ES-I3 (cell line): ENCODE results near the gene CLMN.

Source experiments
- H3K36me3 ChIP-seq: 2 replicates; pipeline ENCODE4 v1.6.1; 2013; ENCODE audit warnings: mild to moderate bottlenecking, low read length, control low read depth, moderate library complexity; ENCODE audit not compliant: insufficient read depth
- H3K4me1 ChIP-seq: 2 replicates; pipeline ENCODE4 v1.6.1; 2013; ENCODE audit warnings: mild to moderate bottlenecking, control low read depth, low read length; ENCODE audit not compliant: insufficient read depth
- H3K9ac ChIP-seq: 2 replicates; pipeline ENCODE4 v1.6.1; 2013; ENCODE audit warnings: low read depth, mild to moderate bottlenecking, low read length, moderate library complexity
- H3K9me3 ChIP-seq: 2 replicates; pipeline ENCODE4 v1.6.1; 2013; ENCODE audit warnings: mild to moderate bottlenecking, low read length, moderate library complexity; ENCODE audit not compliant: control insufficient read depth, insufficient read depth

Gene CLMN

DNA sequence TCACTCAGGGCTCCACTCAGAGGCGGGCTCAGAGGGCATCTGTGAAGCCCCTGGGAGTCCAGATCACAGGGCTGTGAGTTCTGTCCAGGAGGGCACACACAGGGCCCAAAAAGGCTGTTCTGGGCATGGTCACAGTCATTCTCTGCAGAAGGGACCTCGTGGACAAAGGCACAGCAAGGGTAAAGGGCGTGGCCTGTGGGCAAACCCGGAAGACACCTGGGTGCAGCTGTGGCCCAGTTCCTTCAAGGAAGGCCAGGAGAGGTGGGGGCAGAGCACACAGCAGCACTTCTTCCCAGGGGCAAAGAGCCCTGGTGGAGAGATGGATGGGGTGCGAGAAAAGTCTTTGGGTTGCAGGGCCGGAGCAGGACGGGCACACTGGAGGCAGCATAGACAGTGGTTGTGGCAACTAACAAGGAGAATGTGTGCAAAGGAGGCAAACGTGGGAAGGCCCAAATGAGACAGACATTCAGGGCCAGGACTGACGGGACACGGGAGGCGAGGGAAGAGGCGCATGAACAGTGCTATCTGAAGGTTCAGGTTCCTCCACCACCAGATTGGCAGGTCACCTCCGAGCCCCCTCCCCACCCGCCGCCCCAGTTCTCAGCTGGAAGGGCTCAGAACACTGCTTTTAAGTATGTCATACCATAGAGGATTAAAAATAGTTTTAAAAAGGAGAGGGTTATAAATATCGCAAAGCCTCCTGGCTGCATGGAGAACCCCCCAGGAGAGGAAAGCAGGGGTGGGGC is 8.9 kb downstream of the CLMN start:
- no peaks in the 10 kb centered on the region; the same call in 1 of the 2 replicates for H3K9me3 ChIP-seq
- H3K9ac ChIP-seq = no peak overlapping the region
- H3K36me3 ChIP-seq = no peaks in the 10 kb centered on the region
- H3K4me1 ChIP-seq = 0 out of 2 replicates have a peak, but pooled peaks cover 3% of the 10 kb centered on the region

DNA sequence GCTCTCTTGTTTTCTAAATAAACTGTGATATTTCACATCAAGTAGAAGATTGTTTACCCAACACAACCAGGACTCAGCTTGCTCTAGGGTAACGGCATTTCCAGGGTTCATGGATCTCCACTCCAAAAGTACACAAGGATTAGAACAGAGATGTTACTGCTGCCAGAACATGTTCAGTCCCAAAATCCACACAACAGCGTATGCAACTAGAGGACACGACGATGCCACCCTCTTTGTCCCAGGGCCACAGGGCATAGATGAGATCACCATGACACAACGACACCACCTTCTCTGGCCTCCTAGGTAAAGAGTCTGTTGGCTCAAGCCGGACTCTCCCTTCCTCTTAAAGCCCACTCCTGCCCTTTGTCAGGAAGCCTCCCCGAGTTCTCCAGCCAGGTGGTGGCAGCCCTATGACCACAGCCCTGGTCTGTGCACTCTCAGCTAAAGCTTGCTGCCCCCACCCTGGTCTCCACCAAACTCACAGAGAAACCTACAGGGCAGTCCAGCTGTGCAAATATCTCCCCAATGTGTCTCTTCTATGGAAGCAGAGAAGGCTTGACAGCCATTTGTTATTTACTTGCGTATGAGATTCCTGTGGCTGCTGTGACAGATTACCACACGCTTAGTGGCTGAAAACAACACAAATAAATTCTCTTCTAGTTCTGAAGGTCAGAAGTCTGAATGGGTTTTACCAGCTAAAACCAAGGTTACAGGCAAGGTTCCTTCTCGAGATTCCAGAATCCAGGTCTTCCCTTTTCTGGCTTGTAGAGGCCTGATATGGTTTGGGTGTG is 10.3 kb downstream of the CLMN start:
- Histone ChIP-seq H3K9ac (no peak overlapping the region), H3K4me1 (0 out of 2 replicates have a peak, but pooled peaks cover 3% of the 10 kb centered on the region), H3K36me3 (no peaks in the 10 kb centered on the region), H3K9me3 (no peaks in the 10 kb centered on the region; the same call in 1 of the 2 replicates)

DNA sequence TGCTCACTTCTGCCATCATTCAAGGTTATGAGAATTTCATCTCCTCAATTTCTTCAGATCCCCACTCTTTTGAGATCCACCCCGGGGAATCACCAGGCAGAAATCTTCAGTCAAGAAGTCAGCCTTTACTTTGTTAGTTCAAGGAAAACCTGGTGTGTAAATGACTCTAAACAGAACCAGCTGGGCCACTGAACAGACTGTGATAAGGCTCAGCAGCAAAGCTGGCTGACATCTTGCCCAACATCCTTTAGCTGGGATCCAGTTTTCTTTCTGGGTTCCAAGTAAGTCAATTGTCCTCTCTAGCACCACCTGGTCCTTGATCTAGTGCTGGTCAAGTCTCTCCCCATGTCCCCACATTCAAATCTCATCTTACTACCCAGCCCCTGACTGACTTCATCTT is 11.6 kb downstream of the CLMN start:
- H3K36me3 ChIP-seq = no peaks in the 10 kb centered on the region
- H3K9me3 ChIP-seq = no peaks in the 10 kb centered on the region; the same call in 1 of the 2 replicates
- H3K9ac ChIP-seq = no peak overlapping the region
- 0 out of 2 replicates have a peak, but pooled peaks cover 3% of the 10 kb centered on the region for H3K4me1 ChIP-seq

DNA sequence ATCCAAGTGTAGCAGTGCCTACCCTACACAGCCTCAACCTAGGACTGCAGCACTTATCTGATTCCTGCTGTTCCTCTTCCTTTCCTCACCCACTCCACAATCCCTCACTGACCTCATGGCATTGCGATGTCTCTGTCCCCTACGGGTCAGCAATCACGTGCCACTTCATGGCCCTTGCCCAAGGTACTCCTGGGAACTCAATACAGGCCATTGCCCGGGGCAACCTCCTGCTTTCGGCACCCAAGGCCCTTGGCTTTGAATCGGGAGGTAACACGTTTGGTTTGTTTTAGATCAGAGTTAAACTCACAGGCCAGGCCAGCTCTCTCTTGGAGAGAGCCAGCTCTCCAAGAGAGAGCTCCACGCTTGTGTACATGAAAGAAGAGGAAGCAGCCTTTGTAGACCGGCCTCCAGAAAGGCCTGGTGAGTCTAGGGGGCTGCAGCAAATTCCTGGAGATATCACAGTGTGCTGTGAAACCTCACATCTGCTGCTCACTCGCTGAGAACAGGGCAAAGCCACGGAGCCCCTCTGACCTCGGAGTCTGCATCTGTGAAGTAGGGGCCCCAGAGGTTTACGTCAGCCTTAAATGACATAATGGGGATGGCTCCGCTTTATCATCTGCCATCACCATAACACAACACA is 12.2 kb downstream of the CLMN start:
- Histone ChIP-seq H3K36me3 (no peaks in the 10 kb centered on the region), H3K9me3 (no peaks in the 10 kb centered on the region; the same call in 1 of the 2 replicates), H3K9ac (no peak overlapping the region), H3K4me1 (0 out of 2 replicates have a peak, but pooled peaks cover 3% of the 10 kb centered on the region)

DNA sequence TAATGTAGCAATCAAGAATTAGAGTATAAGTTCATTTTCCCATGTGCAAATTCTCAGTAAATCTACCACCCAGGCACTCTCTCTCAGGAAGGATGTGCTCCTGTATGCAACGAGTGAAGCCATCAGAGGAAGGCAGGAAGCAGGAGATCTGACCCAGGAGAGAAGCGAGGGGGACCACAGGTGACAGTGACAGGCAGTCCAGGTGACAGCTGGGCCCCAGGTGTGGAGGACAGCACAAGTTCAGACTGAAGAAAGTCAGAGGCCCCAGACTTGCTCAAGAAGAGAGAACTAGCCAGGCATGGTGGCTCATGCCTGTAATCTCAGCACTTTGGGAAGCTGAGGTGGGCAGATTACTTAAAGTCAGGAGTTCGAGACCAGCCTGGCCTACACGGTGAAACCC is 13.8 kb downstream of the CLMN start:
- Histone ChIP-seq H3K9me3 (no peaks in the 10 kb centered on the region; the same call in 1 of the 2 replicates), H3K4me1 (no peaks in the 10 kb centered on the region)

DNA sequence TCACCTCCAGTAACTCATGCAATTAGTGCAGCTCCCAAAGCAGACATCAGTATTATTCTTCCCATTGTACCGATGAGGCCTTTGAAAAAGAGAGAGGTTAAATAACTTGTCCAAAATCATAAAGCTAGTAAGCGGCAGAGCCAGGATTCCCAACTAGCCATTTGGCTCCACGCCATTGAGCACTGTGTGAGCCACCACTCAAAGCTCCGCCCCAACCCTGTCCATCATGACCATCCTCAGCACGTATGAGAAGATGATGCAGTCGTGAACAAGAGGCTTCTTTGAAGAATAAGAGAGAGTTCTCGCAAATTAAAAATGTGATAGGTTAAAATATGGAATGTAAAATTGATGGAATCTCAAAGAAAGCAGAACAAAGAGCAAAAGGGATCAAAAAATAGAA is 14.6 kb downstream of the CLMN start:
- Histone ChIP-seq H3K4me1 (no peaks in the 10 kb centered on the region), H3K9ac (no peak overlapping the region), H3K36me3 (no peaks in the 10 kb centered on the region)

More for the DNA sequence above, 13.8 kb downstream of the CLMN start:
- H3K36me3 ChIP-seq = no peaks in the 10 kb centered on the region
- H3K9ac ChIP-seq = no peak overlapping the region

DNA sequence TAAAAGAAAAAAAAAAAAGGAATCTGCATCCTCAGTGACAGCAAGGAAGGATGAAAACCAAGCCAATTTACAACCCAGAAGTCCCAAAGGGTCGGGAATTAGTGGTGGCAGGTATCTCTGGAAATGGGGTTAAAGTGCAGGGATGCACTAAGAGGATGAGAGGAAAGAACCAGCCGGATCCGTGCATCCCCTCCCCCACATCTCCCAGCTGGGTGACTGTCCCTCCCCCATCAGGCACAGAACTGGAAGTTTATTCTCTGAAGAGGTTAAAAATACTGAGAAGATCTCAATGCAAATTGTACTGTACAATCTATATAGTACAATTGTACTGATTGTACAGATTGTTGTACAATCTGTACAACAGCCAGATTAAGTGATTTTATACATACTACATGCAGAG is 15.4 kb downstream of the CLMN start:
- Histone ChIP-seq H3K4me1 (no peaks in the 10 kb centered on the region), H3K9ac (no peak overlapping the region), H3K36me3 (no peaks in the 10 kb centered on the region), H3K9me3 (no peaks in the 10 kb centered on the region)

More for the DNA sequence above, 14.6 kb downstream of the CLMN start:
- H3K9me3 ChIP-seq = no peaks in the 10 kb centered on the region

DNA sequence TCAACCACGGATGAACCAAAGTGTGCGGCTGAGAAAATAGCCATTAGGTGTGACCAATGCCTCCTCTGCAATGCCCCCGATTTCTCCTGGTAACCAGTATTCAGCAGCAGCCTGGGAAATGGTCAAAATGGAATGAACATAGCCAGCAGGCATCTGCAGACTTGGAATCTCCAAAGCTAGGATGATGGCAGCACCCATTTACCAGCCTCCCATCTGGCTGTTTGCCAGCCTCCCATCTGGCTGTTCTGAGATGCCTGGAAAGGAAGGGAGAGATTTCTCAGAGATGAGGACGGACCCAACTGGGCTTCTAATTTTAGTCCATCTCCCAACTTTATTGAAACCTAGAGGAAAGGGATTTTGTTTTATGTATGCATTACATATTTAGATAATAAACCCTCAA is 16.2 kb downstream of the CLMN start:
- Histone ChIP-seq H3K36me3 (no peaks in the 10 kb centered on the region), H3K4me1 (no peaks in the 10 kb centered on the region), H3K9ac (no peak overlapping the region), H3K9me3 (no peaks in the 10 kb centered on the region)

DNA sequence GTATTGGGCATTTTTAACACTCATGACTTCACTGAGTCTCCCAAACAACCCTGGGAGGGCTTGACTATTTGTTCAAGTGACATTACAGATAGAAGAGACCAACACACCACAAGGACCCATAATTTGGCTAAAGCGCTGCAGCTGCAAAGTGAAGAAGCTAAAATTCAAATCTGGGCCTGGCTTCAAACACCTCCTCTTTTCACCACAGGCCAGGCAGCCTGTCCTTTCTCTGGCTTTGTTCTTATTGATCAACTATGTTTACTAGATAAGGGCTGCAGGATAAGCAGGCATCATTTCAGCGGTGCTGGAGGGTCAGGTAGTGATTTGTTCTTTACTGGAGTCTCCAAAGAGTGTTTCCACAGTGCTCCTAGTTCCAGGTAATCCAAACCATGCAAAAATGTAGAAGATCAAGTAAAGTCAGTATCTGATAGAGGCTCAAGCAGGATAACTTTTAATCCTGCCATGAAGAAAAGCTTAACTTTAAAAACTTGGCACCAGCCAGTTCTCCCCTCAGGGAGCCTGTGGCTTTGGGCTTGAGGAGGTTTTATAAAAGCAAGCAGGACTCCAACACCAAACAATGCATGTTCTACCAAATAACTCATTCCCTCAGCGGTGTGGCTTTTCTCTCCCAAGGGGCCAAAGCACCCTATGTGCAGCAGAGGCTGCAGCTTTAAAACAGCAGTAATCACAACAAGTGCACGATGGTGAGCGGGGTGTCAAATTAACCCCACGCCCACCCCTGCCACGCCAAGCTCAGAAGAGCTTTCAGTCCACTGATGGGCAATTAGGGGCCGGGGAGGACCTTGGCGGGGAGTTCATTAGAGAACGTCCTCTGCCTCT is 16.8 kb downstream of the CLMN start:
- H3K9ac ChIP-seq = no peak overlapping the region
- H3K4me1 ChIP-seq = no peaks in the 10 kb centered on the region

DNA sequence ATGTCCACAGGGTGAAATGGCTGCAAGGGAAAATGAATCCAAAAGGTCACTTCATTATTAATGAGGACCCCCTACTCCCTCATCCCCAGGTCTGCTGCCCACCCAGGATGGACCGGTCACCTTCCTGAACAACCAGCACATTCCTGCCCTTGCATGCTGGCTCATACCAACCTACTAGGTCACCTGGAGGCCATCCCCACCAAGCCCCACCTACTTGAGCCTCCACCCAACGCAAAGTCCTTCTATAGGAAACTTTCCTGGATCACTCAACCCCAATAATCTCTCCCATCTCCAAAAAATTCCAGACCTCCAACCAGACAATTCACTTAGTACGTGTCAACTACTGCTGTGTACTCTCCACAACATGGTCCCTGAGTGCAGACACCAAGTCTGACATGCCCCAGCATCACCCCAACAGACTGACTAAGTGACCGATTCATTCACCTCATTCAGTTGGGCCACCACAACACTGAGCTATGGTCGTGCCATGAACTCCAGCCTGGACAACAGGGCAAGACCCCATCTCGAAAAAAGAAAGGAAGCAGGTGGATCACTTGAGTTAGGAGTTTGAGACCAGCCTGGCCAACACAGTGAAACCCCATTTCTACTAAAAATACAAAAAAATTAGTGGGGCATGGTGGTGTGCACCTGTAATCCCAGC is 18.1 kb downstream of the CLMN start:
- no peaks in the 10 kb centered on the region for H3K4me1 ChIP-seq
- H3K9me3 ChIP-seq = no peaks in the 10 kb centered on the region
- no peaks in the 10 kb centered on the region for H3K36me3 ChIP-seq
- no peak overlapping the region for H3K9ac ChIP-seq

More for the DNA sequence above, 16.8 kb downstream of the CLMN start:
- Histone ChIP-seq H3K9me3 (no peaks in the 10 kb centered on the region), H3K36me3 (no peaks in the 10 kb centered on the region)

DNA sequence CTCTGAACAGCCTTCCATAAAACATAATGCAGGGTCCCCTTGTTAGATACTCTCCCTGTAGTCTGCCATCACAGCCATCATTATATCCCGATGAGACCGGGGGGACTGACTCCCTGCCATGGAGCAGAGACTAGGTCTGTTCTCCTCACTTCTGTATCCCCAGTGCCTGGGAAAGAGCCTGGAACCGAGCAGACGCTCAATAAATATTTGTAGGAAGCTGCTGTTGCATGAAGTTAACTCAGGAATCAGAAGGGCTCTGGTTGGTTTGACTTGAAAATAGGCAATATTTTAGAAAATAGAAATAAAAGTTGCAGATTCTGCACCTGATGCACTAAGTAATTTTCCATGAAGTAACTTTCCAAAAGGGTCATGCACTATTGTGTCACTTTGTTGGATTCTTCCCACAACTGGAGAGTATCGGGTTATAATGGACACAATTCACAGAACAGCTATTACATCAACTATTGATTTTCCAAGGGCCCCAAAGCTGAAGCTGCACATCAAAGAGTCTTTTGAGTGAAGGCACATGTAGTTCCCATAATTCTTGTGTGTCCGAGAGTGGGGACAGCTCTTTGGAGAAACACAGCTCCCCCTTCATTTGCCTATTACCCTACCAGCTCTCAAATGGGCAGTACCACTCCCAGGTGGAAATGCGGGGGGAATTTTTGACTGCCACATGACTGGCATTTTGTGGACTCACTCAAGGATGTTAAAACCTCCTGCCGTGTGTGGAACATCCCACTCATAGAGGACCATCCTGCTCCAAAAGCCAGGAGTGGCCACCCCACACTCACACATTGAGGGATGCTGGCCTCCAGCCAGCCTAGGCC is 18.8 kb downstream of the CLMN start:
- no peaks in the 10 kb centered on the region for H3K4me1 ChIP-seq
- no peaks in the 10 kb centered on the region for H3K36me3 ChIP-seq
- no peaks in the 10 kb centered on the region for H3K9me3 ChIP-seq
- no peak overlapping the region for H3K9ac ChIP-seq

DNA sequence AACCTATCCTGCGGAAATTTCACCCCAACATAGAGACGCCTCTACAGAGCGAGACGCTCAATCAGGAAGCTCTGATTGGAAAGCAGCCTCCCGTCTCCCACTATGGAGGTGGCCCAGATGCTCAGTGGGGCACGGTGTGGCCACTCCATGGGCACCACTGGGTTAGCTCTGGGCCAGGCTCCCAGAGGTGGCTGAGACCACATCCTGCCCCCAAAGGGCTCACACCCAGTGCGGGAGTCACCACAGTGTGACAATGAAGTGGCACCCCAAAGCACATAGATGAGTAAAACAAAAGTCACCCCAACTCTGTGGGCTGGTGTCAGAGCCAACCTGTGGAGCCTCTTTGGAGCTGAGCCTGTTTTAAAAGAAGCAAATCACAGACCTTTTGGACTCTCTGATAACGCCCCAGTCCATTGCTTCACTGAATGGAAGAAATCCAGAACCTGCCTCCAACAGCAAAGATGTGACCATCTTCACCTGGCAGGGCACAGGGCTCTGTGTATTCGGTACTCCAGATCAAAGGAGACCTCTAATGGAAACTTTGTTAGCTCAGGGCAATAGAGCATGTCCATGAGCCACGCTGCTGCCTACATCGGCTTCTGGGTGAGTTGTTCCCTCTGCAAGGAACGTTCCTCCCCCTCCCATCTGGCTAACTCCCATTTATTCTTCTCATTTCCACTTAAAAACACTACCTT is 19.6 kb downstream of the CLMN start:
- H3K4me1 ChIP-seq = no peaks in the 10 kb centered on the region
- H3K36me3 ChIP-seq = no peaks in the 10 kb centered on the region
- no peak overlapping the region for H3K9ac ChIP-seq
- no peaks in the 10 kb centered on the region for H3K9me3 ChIP-seq
